Central memory CD8-positive, alpha-beta T cell (primary cell): ENCODE data around the gene PTPN5.
"Not testable (repeated sequence)": the region's sequence is repeated elsewhere in the genome, so short reads cannot be mapped to it uniquely, and the experiment has no call there.

Source experiments
- ATAC-seq: fragments of 150-1000 bp; cut with Tn5 transposase; replicated peaks from 2 replicates; pipeline ENCODE4 v1.10.0; 2022; ENCODE audit warnings: mild to moderate bottlenecking, moderate FRiP score, moderate number of reproducible peaks; ENCODE audit not compliant: poor library complexity, severe bottlenecking; ENCODE audit errors: extremely low read depth
- DNase-seq, 2 donors: peaks; one replicate each; pipeline ENCODE4 v3.0.0; 2021; ENCODE audit warnings: low spot score in 2 of 2
- H3K27ac Mint-ChIP-seq: one replicate; pipeline ENCODE4 v1.8.0; 2022; ENCODE audit warnings: low read depth, mild to moderate bottlenecking, moderate library complexity, mixed read lengths
- H3K27me3 Mint-ChIP-seq: one replicate; pipeline ENCODE4 v1.8.0; 2022; ENCODE audit warnings: mixed read lengths
- H3K36me3 Mint-ChIP-seq: one replicate; pipeline ENCODE4 v1.8.0; 2022; ENCODE audit warnings: mild to moderate bottlenecking, moderate library complexity, mixed read lengths; ENCODE audit not compliant: insufficient read depth
- H3K4me1 Mint-ChIP-seq: one replicate; pipeline ENCODE4 v1.8.0; 2022; ENCODE audit warnings: mixed read lengths
- H3K4me3 Mint-ChIP-seq: one replicate; pipeline ENCODE4 v1.8.0; 2022; ENCODE audit warnings: mild to moderate bottlenecking, moderate library complexity, mixed read lengths
- H3K9me3 Mint-ChIP-seq: one replicate; pipeline ENCODE4 v1.8.0; 2022; ENCODE audit warnings: mixed read lengths

Gene PTPN5

DNA sequence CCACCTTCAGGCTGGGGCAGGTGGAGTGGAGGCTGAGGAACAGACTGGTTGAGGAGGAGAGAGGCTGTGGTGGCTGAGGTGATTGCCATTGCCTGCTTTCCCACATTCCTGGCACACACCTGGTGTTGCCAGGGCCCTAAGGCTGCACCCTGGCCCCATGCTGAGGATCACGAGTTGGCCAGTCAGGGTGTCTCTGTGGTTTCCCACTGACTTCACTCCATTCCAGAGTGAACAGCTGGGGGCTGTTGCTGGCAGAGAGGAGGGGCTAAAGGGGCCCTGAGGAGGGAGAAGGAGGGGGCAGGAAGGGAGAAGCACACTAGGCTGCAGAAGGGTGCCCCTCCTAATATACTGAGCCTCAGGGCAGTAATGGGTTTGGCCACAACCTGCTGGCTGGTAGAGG lies 91.2 kb downstream of the PTPN5 start:
- DNase-seq (no peak), ATAC-seq (no peak)
- H3K27me3 Mint-ChIP-seq: no peaks in the 10 kb centered on the region
- H3K9me3 Mint-ChIP-seq: no peaks in the 10 kb centered on the region
- H3K36me3 Mint-ChIP-seq: peaks cover 5% of the 10 kb centered on the region
- H3K27ac Mint-ChIP-seq: no peak overlapping the region
- H3K4me3 Mint-ChIP-seq: peak overlapping the region; percentile 70
- H3K4me1 Mint-ChIP-seq: peaks cover 24% of the 10 kb centered on the region

DNA sequence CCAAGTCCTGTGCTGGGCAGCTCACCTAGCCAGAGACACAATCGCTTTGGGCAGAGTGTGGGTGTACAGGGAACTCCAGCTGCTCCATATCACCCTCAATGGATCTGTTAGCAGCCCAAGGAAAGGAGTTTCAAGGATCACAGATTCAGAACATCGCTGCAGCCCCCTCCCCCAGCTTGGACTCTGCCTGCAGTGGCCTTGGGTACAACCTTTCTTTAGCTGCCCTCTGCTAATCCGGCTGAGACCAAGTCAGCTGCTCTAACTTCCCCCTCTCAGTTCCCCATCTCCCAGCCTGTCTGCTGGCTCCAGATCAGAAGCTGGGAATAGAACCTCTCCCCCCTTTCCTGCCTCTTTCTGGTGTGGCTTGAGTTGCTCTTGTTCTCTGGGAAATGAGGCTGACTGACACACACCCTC lies 91.7 kb downstream of the PTPN5 start:
- H3K36me3 Mint-ChIP-seq: peaks cover 5% of the 10 kb centered on the region
- peak overlapping the region; percentile 70 for H3K4me3 Mint-ChIP-seq
- H3K27me3 Mint-ChIP-seq: no peaks in the 10 kb centered on the region
- H3K9me3 Mint-ChIP-seq: no peaks in the 10 kb centered on the region
- DNase-seq (no peak), ATAC-seq (no peak)
- H3K4me1 Mint-ChIP-seq: peaks cover 24% of the 10 kb centered on the region
- H3K27ac Mint-ChIP-seq: no peak overlapping the region

GRCh38 chr11:18699269-18699596 lies 92.4 kb downstream of the PTPN5 start:
- Mint-ChIP-seq H3K27me3 (no peaks in the 10 kb centered on the region), H3K9me3 (no peaks in the 10 kb centered on the region), H3K27ac (peak overlapping the region; percentile 63), H3K4me1 (peaks cover 24% of the 10 kb centered on the region), H3K36me3 (peaks cover 5% of the 10 kb centered on the region), H3K4me3 (peak overlapping the region; percentile 70)
- no peak for DNase-seq
- no peak for ATAC-seq

GRCh38 chr11:18698341-18699268 lies 93.0 kb downstream of the PTPN5 start, which contains the start of gene TMEM86A:
Gene TMEM86A (plus strand): TSS chr11:18698779. CDS start chr11:18698887, 108 bp downstream.
- DNase-seq (peak; percentile 77 to 81), ATAC-seq (peak; percentile 89)
- Mint-ChIP-seq H3K27me3 (no peaks in the 10 kb centered on the region), H3K9me3 (no peaks in the 10 kb centered on the region), H3K4me3 (peak within 1 kb of the TSS; percentile 70), H3K36me3 (peaks cover 5% of the 10 kb centered on the region), H3K4me1 (peaks cover 24% of the 10 kb centered on the region), H3K27ac (peak within 1 kb of the TSS; percentile 63)

- DNase-seq (no peak), ATAC-seq (no peak)
- Mint-ChIP-seq H3K9me3 (no peaks in the 10 kb centered on the region), H3K27ac (peak overlapping the region; percentile 63), H3K4me1 (peaks cover 24% of the 10 kb centered on the region), H3K36me3 (peaks cover 5% of the 10 kb centered on the region), H3K4me3 (peak overlapping the region; percentile 70), H3K27me3 (no peaks in the 10 kb centered on the region)
These were observed 94.0 kb downstream of the PTPN5 start for GRCh38 chr11:18697576-18697975.

DNA sequence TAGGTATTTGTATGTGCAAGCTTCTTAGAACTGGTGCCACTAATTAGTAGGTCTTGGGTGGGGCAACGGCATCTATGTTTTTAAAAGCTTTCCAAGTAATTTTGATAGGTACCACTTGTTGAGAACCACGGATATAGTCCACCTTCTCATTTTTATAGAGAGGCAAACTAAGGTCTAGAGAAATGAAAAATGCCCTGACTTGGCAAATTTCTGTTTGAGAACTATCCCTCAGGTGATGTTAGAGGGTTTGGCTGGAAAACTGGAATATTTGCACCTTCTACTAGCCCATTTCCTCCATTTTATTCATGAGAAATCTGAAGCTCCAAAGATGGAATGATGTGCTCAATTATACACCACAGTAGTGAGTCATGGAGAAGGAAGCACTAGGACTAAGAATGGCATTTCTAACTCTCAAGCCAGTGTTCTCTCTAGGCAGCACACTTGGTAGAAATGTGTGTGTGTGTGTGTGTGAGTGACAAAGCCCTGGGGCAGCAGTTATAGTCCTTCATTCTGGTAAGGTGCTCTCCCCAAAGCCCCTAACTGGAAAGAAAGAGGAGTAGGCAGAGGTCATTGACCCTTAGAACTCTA lies 94.9 kb downstream of the PTPN5 start:
- no peak for ATAC-seq
- no peak for DNase-seq
- H3K36me3 Mint-ChIP-seq: peaks cover 5% of the 10 kb centered on the region
- H3K9me3 Mint-ChIP-seq: no peaks in the 10 kb centered on the region
- no peak overlapping the region for H3K27ac Mint-ChIP-seq
- no peak overlapping the region for H3K4me3 Mint-ChIP-seq
- H3K4me1 Mint-ChIP-seq: peaks cover 24% of the 10 kb centered on the region
- no peaks in the 10 kb centered on the region for H3K27me3 Mint-ChIP-seq

DNA sequence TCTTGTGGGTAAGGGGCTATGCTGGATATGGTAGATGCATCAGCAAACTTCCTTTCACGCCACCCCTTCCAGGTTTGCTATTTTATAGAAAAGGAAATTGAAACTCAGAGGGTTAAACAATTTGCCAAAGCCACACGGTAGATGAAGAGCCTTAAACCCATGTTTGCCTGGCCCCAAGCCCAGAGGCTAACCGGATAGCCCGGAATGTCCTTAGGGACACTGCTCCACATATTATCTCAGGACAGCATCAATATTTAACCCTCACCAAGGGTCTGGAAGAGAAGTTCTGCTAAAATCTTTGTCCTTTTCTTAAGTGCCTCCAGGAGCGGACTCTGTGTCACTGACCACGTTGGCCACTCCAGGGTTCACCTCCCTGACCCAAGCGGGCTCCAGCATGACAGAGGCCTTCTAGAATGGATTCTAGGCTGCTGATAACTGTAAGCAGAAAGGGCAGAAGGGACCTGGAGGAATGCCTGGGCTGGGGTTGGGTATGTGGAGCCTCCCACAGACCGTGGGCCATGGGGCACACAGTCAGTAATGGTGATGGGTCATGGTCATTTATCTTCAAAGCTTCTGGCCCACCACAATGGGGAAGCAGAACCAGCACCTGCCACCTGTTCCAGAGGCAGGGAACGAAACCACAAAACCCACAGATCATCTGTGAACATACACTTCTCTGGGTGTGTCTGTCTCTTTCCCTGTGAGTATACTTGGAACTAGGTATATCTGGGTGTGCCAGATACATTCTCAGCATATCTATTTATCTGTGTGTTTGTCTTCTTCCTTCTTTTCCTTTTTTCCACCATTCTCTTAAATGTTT lies 98.4 kb downstream of the PTPN5 start:
- H3K4me3 Mint-ChIP-seq: no peak overlapping the region
- no peaks in the 10 kb centered on the region for H3K36me3 Mint-ChIP-seq
- no peak for DNase-seq
- H3K27me3 Mint-ChIP-seq: no peaks in the 10 kb centered on the region
- H3K4me1 Mint-ChIP-seq: peaks cover 5% of the 10 kb centered on the region
- no peak overlapping the region for H3K27ac Mint-ChIP-seq
- H3K9me3 Mint-ChIP-seq: no peaks in the 10 kb centered on the region
- no peak for ATAC-seq

DNA sequence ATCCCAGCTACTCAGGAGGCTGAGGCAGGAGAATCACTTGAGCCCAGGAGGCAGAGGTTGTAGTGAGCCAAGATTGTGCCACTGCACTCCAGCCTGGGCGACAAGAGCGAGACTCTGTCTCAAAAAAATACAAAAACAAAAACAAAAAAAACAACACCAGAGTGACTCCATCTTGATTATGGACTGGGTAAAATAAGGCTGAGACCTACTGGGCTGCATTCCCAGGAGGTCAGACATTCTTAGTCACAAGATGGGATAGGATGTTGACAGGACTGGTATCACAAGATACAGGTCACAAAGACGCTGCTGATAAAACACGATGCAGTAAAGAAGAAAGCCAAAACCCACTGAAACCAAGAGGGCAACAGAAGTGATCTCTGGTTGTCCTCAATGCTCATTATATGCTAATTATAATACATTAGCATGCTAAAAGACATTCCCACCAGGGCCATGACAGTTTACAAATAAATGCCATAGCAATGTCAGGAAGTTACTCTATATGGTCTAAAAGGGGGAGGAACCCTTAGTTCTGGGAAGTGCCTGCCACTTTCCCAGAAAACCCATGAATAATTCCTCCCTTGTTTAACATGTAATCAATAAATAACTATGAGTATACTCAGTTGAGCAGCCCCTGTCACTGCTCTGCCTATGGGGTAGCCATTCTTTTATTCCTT lies 100.0 kb downstream of the PTPN5 start:
- H3K4me1 Mint-ChIP-seq, ATAC-seq, H3K27me3 Mint-ChIP-seq, H3K4me3 Mint-ChIP-seq, H3K27ac Mint-ChIP-seq, DNase-seq, H3K9me3 Mint-ChIP-seq, H3K36me3 Mint-ChIP-seq: not testable (repeated sequence)

GRCh38 chr11:18684267-18684666 lies 107.3 kb downstream of the PTPN5 start:
- ATAC-seq: no peak
- no peak overlapping the region for H3K27ac Mint-ChIP-seq
- no peak overlapping the region for H3K4me3 Mint-ChIP-seq
- no peak for DNase-seq
- H3K9me3 Mint-ChIP-seq: no peaks in the 10 kb centered on the region
- H3K4me1 Mint-ChIP-seq: no peaks in the 10 kb centered on the region
- no peaks in the 10 kb centered on the region for H3K36me3 Mint-ChIP-seq
- H3K27me3 Mint-ChIP-seq: no peaks in the 10 kb centered on the region

GRCh38 chr11:18682466-18682865 lies 109.1 kb downstream of the PTPN5 start:
- no peaks in the 10 kb centered on the region for H3K4me1 Mint-ChIP-seq
- no peak for DNase-seq

GRCh38 chr11:18681949-18682348 lies 109.6 kb downstream of the PTPN5 start:
- not testable (repeated sequence) for H3K4me3 Mint-ChIP-seq, DNase-seq, H3K4me1 Mint-ChIP-seq, H3K27me3 Mint-ChIP-seq, H3K9me3 Mint-ChIP-seq, H3K36me3 Mint-ChIP-seq, ATAC-seq, H3K27ac Mint-ChIP-seq

More at GRCh38 chr11:18682466-18682865, 109.1 kb downstream of the PTPN5 start:
- Mint-ChIP-seq H3K36me3 (no peaks in the 10 kb centered on the region), H3K27me3 (no peaks in the 10 kb centered on the region), H3K9me3 (no peaks in the 10 kb centered on the region), H3K27ac (no peak overlapping the region), H3K4me3 (no peak overlapping the region)
- ATAC-seq: no peak
